Measurements from ENCODE around the gene FLT3.

- no peak for TF ChIP-seq CTCF (IDR thresholded peaks at IDR 0.05 in 8 of 11, conservative IDR thresholded peaks at IDR 0.05 in 3 of 11)
- TF ChIP-seq POLR2A (IDR thresholded peaks at IDR 0.05): no peak
Measured at GRCh38 chr13:27969866-27970229, 130.5 kb downstream of the FLT3 start.
